A673 (cell line): Measurements from ENCODE around the gene TDRKH.

Experiments used
- CTCF ChIP-seq: fragments of 300-800, 200-600 bp; sonication (generic); conservative IDR thresholded peaks from 2 replicates; pipeline ENCODE4 v1.5.1; 2017; ENCODE audit warnings: low read depth, mild to moderate bottlenecking, antibody characterized with exemption, low read length, moderate library complexity, mixed read lengths
- EZH2 ChIP-seq: fragments of 200-600 bp; sonication (generic); IDR thresholded peaks from 2 replicates; pipeline ENCODE4 v1.6.1; 2017; ENCODE audit warnings: borderline replicate concordance, low read depth, mild to moderate bottlenecking, mixed read lengths, antibody characterized with exemption, low read length; ENCODE audit not compliant: poor library complexity, severe bottlenecking

- TF ChIP-seq CTCF (no peak), EZH2 (no peak)
Observed at GRCh38 chr1:151737026-151737425, 53.3 kb downstream of the TDRKH start.
